ENCODE results near the gene ATP6V0A4.

ATP6V0A4 gene

DNA sequence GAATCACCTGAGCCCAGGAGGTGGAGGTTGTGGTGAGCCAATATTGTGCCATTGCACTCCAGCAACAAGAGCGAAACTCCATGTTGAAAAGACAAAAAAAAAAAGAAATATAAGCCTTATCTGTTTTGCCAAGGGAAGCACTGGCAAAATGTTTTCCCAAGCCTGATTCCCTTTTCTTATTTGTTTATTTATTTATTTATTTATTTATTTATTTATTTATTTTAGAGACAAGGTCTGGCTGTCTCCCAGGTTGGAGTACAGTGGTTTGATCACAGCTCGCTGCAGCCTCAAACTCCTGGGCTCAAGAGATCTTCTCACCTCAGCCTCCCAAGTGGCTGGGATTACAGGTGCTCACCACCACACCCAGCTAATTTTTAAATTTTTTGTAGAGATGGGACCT is 141.0 kb downstream of the ATP6V0A4 start:
- no peak for DNase-seq

Data from activated CD4-positive, alpha-beta T cell treated with anti-CD3 and anti-CD28 coated beads, Interleukin-2, Interleukin-6, amounts not matched to agents 100 ng/mL and 50 ng/mL, durations not matched to agents 16 hours and 8 hours (primary cell).